IMR-90 (cell line): ENCODE results near the gene RRAGD. TPM values are rescaled to one million over a fixed set of nuclear protein-coding genes. Genes with fewer than 3 reads are reported as not detected.

Experiments
- ATAC-seq: fragments of 200-7000 bp; cut with Tn5 transposase; 2 replicates; pipeline ENCODE4 v1.9.1; 2020; ENCODE audit warnings: low read depth, mild to moderate bottlenecking, moderate library complexity
- BruUV-seq: library from RNA; stranded (reverse); fragments of 400-500 nt; replicated peaks from 2 replicates; lab custom pipeline; 2021; lab: Mats Ljungman, UMichigan
- CTCF ChIA-PET: fragments of 300-600 bp; formaldehyde crosslinking; extraction: SDS; loops from one replicate; lab custom pipeline; 2021; ENCODE audit warnings: antibody characterized with exemption; lab: Yijun Ruan, JAX
- POLR2A ChIA-PET: fragments of 300-600 bp; sonication (Branson Sonifier 250); formaldehyde crosslinking; loops from one replicate; lab custom pipeline; 2022; ENCODE audit warnings: antibody characterized with exemption; ENCODE audit not compliant: unreplicated experiment; lab: Charles Lee
- DNase-seq: peaks from one replicate; pipeline ENCODE4 v3.0.0; 2013
- H2AFZ ChIP-seq: replicated peaks from 2 replicates; pipeline ENCODE3; 2013; ENCODE audit warnings: low read length, mild to moderate bottlenecking; ENCODE audit not compliant: poor library complexity
- H2AK5ac ChIP-seq: 2 replicates; pipeline ENCODE4 v1.6.1; 2013; ENCODE audit warnings: low read depth, low read length, inconsistent platforms
- H2AK9ac ChIP-seq: replicated peaks from 2 replicates; pipeline ENCODE3; 2013; ENCODE audit warnings: mild to moderate bottlenecking, low read depth, low read length, moderate library complexity; ENCODE audit not compliant: poor library complexity
- H2BK120ac ChIP-seq: 2 replicates; pipeline ENCODE4 v1.6.1; 2013; ENCODE audit warnings: low read depth, low read length, inconsistent platforms
- H2BK15ac ChIP-seq: 3 replicates; pipeline ENCODE4 v1.6.1; 2013; ENCODE audit warnings: low read depth, low read length, inconsistent platforms
- H2BK20ac ChIP-seq: 2 replicates; pipeline ENCODE4 v1.6.1; 2013; ENCODE audit warnings: low read depth, mild to moderate bottlenecking, inconsistent platforms, low read length, moderate library complexity
- H2BK5ac ChIP-seq: 2 replicates; pipeline ENCODE4 v1.6.1; 2013; ENCODE audit warnings: mild to moderate bottlenecking, low read depth, low read length, inconsistent platforms; ENCODE audit not compliant: poor library complexity, severe bottlenecking
- H3K14ac ChIP-seq: replicated peaks from 2 replicates; pipeline ENCODE4 v1.6.1; 2013; ENCODE audit warnings: low read depth, low read length, inconsistent platforms
- H3K18ac ChIP-seq: 2 replicates; pipeline ENCODE4 v1.6.1; 2013; ENCODE audit warnings: low read depth, low read length, control low read depth
- H3K23ac ChIP-seq: 2 replicates; pipeline ENCODE4 v1.6.1; 2013; ENCODE audit warnings: low read depth, low read length, inconsistent platforms
- H3K27ac ChIP-seq: 2 replicates; pipeline ENCODE4 v1.5.1; 2013; ENCODE audit warnings: mild to moderate bottlenecking, control low read depth, low read length; ENCODE audit not compliant: insufficient read depth
- H3K27me3 ChIP-seq: 2 replicates; pipeline ENCODE4 v1.6.1; 2013; ENCODE audit warnings: low read length; ENCODE audit not compliant: control insufficient read depth, insufficient read depth
- H3K36me3 ChIP-seq: 2 replicates; pipeline ENCODE4 v1.6.1; 2013; ENCODE audit warnings: low read length, mixed read lengths; ENCODE audit not compliant: control insufficient read depth, insufficient read depth
- H3K4ac ChIP-seq: 2 replicates; pipeline ENCODE4 v1.6.1; 2013; ENCODE audit warnings: low read depth, low read length, inconsistent platforms
- H3K4me1 ChIP-seq: 2 replicates; pipeline ENCODE4 v1.6.1; 2013; ENCODE audit warnings: low read length, mixed read lengths; ENCODE audit not compliant: control insufficient read depth, insufficient read depth
- H3K4me2 ChIP-seq: 2 replicates; pipeline ENCODE4 v1.6.1; 2013; ENCODE audit warnings: low read depth, mild to moderate bottlenecking, control low read depth, low read length, moderate library complexity
- H3K4me3 ChIP-seq: 2 replicates; pipeline ENCODE4 v1.5.1; 2013; ENCODE audit warnings: low read depth, mild to moderate bottlenecking, control low read depth, low read length, moderate library complexity; ENCODE audit not compliant: insufficient read depth
- H3K56ac ChIP-seq: 2 replicates; pipeline ENCODE4 v1.6.1; 2013; ENCODE audit warnings: low read length, inconsistent platforms; ENCODE audit not compliant: insufficient read depth; ENCODE audit errors: extremely low read depth
- H3K79me1 ChIP-seq, 2 experiments: 2 replicates each; pipeline ENCODE4 v1.6.1; 2013; ENCODE audit warnings: low read length in 2 of 2, inconsistent platforms in 1 of 2, low read depth in 1 of 2
- H3K9ac ChIP-seq: 2 replicates; pipeline ENCODE4 v1.6.1; 2013; ENCODE audit warnings: low read depth, low read length, control low read depth
- H3K9me1 ChIP-seq: 2 replicates; pipeline ENCODE4 v1.6.1; 2013; ENCODE audit warnings: low read length, inconsistent platforms; ENCODE audit not compliant: insufficient read depth
- H3K9me3 ChIP-seq: 2 replicates; pipeline ENCODE4 v1.6.1; 2013; ENCODE audit warnings: low read length; ENCODE audit not compliant: control insufficient read depth, insufficient read depth
- H4K20me1 ChIP-seq: 2 replicates; pipeline ENCODE4 v1.6.1; 2013; ENCODE audit warnings: low read length, inconsistent platforms; ENCODE audit not compliant: insufficient read depth
- H4K5ac ChIP-seq: 2 replicates; pipeline ENCODE4 v1.6.1; 2013; ENCODE audit warnings: mild to moderate bottlenecking, low read depth, low read length, control low read depth
- H4K8ac ChIP-seq, 2 experiments: 2 replicates each; pipeline ENCODE4 v1.6.1; 2013; ENCODE audit warnings: low read depth in 2 of 2, low read length in 2 of 2, control low read depth in 1 of 2, inconsistent platforms in 1 of 2
- H4K91ac ChIP-seq: 2 replicates; pipeline ENCODE4 v1.6.1; 2013; ENCODE audit warnings: low read depth, low read length, inconsistent platforms; ENCODE audit not compliant: insufficient read depth
- BHLHE40 ChIP-seq: fragments of 150-350 bp; IDR thresholded peaks from 2 replicates; pipeline ENCODE4 v1.6.1; 2016; ENCODE audit warnings: mild to moderate bottlenecking, low read depth, low read length
- CEBPB ChIP-seq: IDR thresholded peaks from 2 replicates; pipeline ENCODE4 v1.6.1; 2012; ENCODE audit warnings: low read depth, low read length, improper control_type of control experiment
- CHD1 ChIP-seq: IDR thresholded peaks from 2 replicates; pipeline ENCODE4 v1.6.1; 2012; ENCODE audit warnings: low read depth, low read length, improper control_type of control experiment
- FOS ChIP-seq: fragments of 150-350 bp; IDR thresholded peaks from 2 replicates; pipeline ENCODE4 v1.6.1; 2016; ENCODE audit warnings: low read depth, low read length
- MAFK ChIP-seq: IDR thresholded peaks from 2 replicates; pipeline ENCODE4 v1.6.1; 2012; ENCODE audit warnings: low read depth, low read length, improper control_type of control experiment
- MAZ ChIP-seq: IDR thresholded peaks from 2 replicates; pipeline ENCODE4 v1.6.1; 2012; ENCODE audit warnings: low read depth, mild to moderate bottlenecking, low read length, improper control_type of control experiment, moderate library complexity, borderline replicate concordance
- MXI1 ChIP-seq: IDR thresholded peaks from 2 replicates; pipeline ENCODE4 v1.6.1; 2012; ENCODE audit warnings: low read depth, mild to moderate bottlenecking, low read length, moderate library complexity, borderline replicate concordance
- NFE2L2 ChIP-seq: fragments of 150-350 bp; IDR thresholded peaks from 2 replicates; pipeline ENCODE4 v1.6.1; 2016; ENCODE audit warnings: low read depth, mild to moderate bottlenecking, low read length
- POLR2A ChIP-seq: IDR thresholded peaks from 2 replicates; pipeline ENCODE4 v1.6.1; 2012; ENCODE audit warnings: mild to moderate bottlenecking, low read depth, low read length
- RAD21 ChIP-seq: IDR thresholded peaks from 2 replicates; pipeline ENCODE4 v1.6.1; 2012; ENCODE audit warnings: low read length, improper control_type of control experiment
- RCOR1 ChIP-seq: IDR thresholded peaks from 2 replicates; pipeline ENCODE4 v1.6.1; 2012; ENCODE audit warnings: mild to moderate bottlenecking, low read length, improper control_type of control experiment; ENCODE audit not compliant: insufficient replicate concordance
- RFX5 ChIP-seq: IDR thresholded peaks from 2 replicates; pipeline ENCODE4 v1.8.0; 2012; ENCODE audit warnings: low read depth, mild to moderate bottlenecking, low read length, moderate library complexity
- SMC3 ChIP-seq: fragments of 150-350 bp; IDR thresholded peaks from 2 replicates; pipeline ENCODE4 v1.6.1; 2016; ENCODE audit warnings: low read depth, mild to moderate bottlenecking, antibody characterized with exemption, low read length, moderate library complexity
- USF2 ChIP-seq: fragments of 150-350 bp; IDR thresholded peaks from 2 replicates; pipeline ENCODE4 v1.6.1; 2017; ENCODE audit warnings: mild to moderate bottlenecking, antibody characterized with exemption, low read length, low read depth
- WGBS, 2 experiments: methylation state at CpG; one replicate each; pipeline versions ENCODE4 v1.1.5 to v1.1.7; 2013; ENCODE audit warnings: missing lambda C conversion rate in 2 of 2; ENCODE audit not compliant: insufficient read length in 1 of 2; ENCODE audit errors: extremely low coverage in 2 of 2; 5-methylcytosine and 5-hydroxymethylcytosine counted together
- dilution Hi-C: fragments of 300-500 bp; cut with HindIII; formaldehyde crosslinking; loops from one replicate; pipeline ENCODE4 v1.14.3; 2018; ENCODE audit warnings: low sequenced_read_pairs; ENCODE audit not compliant: unreplicated experiment
- in situ Hi-C: fragments of 300-500 bp; cut with MboI; formaldehyde crosslinking; loops from 3 replicates; pipeline ENCODE4 v1.14.3; 2019; ENCODE audit warnings: low sequenced_read_pairs, inconsistent platforms, mixed read lengths
- intact Hi-C: fragments of 100-400 bp; cut with micrococcal nuclease; formaldehyde crosslinking; loops from 2 replicates; pipeline ENCODE4 v1.10.0; 2022
- polyA plus RNA-seq, 3 experiments: library from polyadenylated mRNA; depleted of rRNA; stranded (reverse); fragments of >200 nt; gene quantifications; 2 replicates each; pipeline ENCODE4 v1.2.3, GENCODE V29; 2012; ENCODE audit warnings: low replicate concordance in 1 of 3
- total RNA-seq: library from RNA; depleted of rRNA; stranded (reverse); fragments of >200 nt; gene quantifications from 2 replicates; pipeline ENCODE4 v1.2.3, GENCODE V29; 2012
- TF ChIP-seq, protein P1 (sequence below): fragments of 150-350 bp; IDR thresholded peaks from 2 replicates; pipeline ENCODE4 v1.6.1; 2016; ENCODE audit warnings: low read depth, mild to moderate bottlenecking, low read length, moderate library complexity, borderline replicate concordance
- TF ChIP-seq, protein P2 (sequence below): conservative IDR thresholded peaks from 2 replicates; pipeline ENCODE4 v1.5.1; 2012; ENCODE audit warnings: mild to moderate bottlenecking, low read depth, low read length, improper control_type of control experiment

The RRAGD gene
- total and polyA plus RNA-seq, 2 of the 4 experiments (the other 2 are of a cell fraction), result not detected

- no peak overlapping the region for H3K9ac ChIP-seq
- H3K4me2 ChIP-seq, result no peak overlapping the region
- H3K14ac ChIP-seq, result no peak overlapping the region
- no peaks in the 10 kb centered on the region for H3K79me1 ChIP-seq
- no peak overlapping the region for H3K27ac ChIP-seq
- ATAC-seq, result no peak
- CTCF ChIA-PET, result no interaction called here
- POLR2A ChIA-PET, result no interaction called here
- no peak overlapping the region for H4K5ac ChIP-seq
- no peaks in the 10 kb centered on the region for H3K9me1 ChIP-seq
- H3K4ac ChIP-seq, result no peak overlapping the region
- intact Hi-C loops (no loop called here), in situ Hi-C loops (no loop called here), dilution Hi-C loops (no loop called here)
- no peaks in the 10 kb centered on the region for H3K9me3 ChIP-seq
- H4K91ac ChIP-seq, result no peak overlapping the region
- no TSS peak for BruUV-seq
- no peak for TF ChIP-seq RAD21
- TF ChIP-seq MAZ, result no peak
- no peak for TF ChIP-seq RFX5
- no peak for TF ChIP-seq NFE2L2
- TF ChIP-seq SMC3, result no peak
- no peak for TF ChIP-seq USF2
- TF ChIP-seq RCOR1, result no peak
- TF ChIP-seq, protein P1, sequence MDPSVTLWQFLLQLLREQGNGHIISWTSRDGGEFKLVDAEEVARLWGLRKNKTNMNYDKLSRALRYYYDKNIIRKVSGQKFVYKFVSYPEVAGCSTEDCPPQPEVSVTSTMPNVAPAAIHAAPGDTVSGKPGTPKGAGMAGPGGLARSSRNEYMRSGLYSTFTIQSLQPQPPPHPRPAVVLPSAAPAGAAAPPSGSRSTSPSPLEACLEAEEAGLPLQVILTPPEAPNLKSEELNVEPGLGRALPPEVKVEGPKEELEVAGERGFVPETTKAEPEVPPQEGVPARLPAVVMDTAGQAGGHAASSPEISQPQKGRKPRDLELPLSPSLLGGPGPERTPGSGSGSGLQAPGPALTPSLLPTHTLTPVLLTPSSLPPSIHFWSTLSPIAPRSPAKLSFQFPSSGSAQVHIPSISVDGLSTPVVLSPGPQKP, result no peak
- no peak for TF ChIP-seq CEBPB
- TF ChIP-seq CHD1, result no peak
- TF ChIP-seq BHLHE40, result no peak
- no peak for TF ChIP-seq FOS
- no peak for TF ChIP-seq POLR2A
- no peak for TF ChIP-seq MXI1
- TF ChIP-seq, protein P2, sequence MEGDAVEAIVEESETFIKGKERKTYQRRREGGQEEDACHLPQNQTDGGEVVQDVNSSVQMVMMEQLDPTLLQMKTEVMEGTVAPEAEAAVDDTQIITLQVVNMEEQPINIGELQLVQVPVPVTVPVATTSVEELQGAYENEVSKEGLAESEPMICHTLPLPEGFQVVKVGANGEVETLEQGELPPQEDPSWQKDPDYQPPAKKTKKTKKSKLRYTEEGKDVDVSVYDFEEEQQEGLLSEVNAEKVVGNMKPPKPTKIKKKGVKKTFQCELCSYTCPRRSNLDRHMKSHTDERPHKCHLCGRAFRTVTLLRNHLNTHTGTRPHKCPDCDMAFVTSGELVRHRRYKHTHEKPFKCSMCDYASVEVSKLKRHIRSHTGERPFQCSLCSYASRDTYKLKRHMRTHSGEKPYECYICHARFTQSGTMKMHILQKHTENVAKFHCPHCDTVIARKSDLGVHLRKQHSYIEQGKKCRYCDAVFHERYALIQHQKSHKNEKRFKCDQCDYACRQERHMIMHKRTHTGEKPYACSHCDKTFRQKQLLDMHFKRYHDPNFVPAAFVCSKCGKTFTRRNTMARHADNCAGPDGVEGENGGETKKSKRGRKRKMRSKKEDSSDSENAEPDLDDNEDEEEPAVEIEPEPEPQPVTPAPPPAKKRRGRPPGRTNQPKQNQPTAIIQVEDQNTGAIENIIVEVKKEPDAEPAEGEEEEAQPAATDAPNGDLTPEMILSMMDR, result no peak
- TF ChIP-seq MAFK, result no peak
- H2BK5ac ChIP-seq, result no peak overlapping the region
- no peak overlapping the region for H2BK20ac ChIP-seq
- H2AK5ac ChIP-seq, result no peak overlapping the region
- H3K56ac ChIP-seq, result no peak overlapping the region
- no peak overlapping the region for H2AFZ ChIP-seq
- no peaks in the 10 kb centered on the region for H3K36me3 ChIP-seq
- 40% methylated on average over 1 of the region's 1 CpG; no CpG with 5 or more reads in 1 of the 2 experiments for WGBS, 2 experiments
- H4K20me1 ChIP-seq, result no peaks in the 10 kb centered on the region
- H2AK9ac ChIP-seq, result no peak overlapping the region
- H3K23ac ChIP-seq, result no peak overlapping the region
- H3K4me1 ChIP-seq, result no peaks in the 10 kb centered on the region
- no peak for DNase-seq
- no peak overlapping the region for H3K18ac ChIP-seq
- no peak overlapping the region for H3K4me3 ChIP-seq
- no peak overlapping the region for H4K8ac ChIP-seq
- no peaks in the 10 kb centered on the region for H3K27me3 ChIP-seq
- no peak overlapping the region for H2BK120ac ChIP-seq
- no peak overlapping the region for H2BK15ac ChIP-seq
These were observed 37.1 kb upstream of the RRAGD start for GRCh38 chr6:89449193-89449592.
